CD1c-positive myeloid dendritic cell (primary cell): Measurements from ENCODE around the gene GZMM.
"Not testable (repeated sequence)": the region's sequence is repeated elsewhere in the genome, so short reads cannot be mapped to it uniquely, and the experiment has no call there.

Experiments used
- DNase-seq: peaks from one replicate; pipeline ENCODE4 v3.0.0-alpha.2; 2016; ENCODE audit errors: extremely low spot score

GZMM gene

GRCh38 chr19:582497-583197 is 38.8 kb downstream of the GZMM start:
- peak; percentile 62 for DNase-seq

- DNase-seq = no peak
These were observed 39.5 kb downstream of the GZMM start for GRCh38 chr19:583198-583967.

- no peak for DNase-seq
These were observed 40.1 kb downstream of the GZMM start for GRCh38 chr19:583968-584239.

- DNase-seq = peak; percentile 62
These were observed 40.6 kb downstream of the GZMM start for GRCh38 chr19:584240-585001.

GRCh38 chr19:585146-585545 is 41.3 kb downstream of the GZMM start:
- not testable (repeated sequence) for DNase-seq

- no peak for DNase-seq
These were observed 41.8 kb downstream of the GZMM start for GRCh38 chr19:585551-586110.

GRCh38 chr19:588093-588740 is 44.4 kb downstream of the GZMM start:
- peak; percentile 78 for DNase-seq

GRCh38 chr19:588741-589692 is 45.2 kb downstream of the GZMM start:
- no peak for DNase-seq

GRCh38 chr19:589693-590395 is 46.0 kb downstream of the GZMM start, which contains the start of gene HCN2:
Gene HCN2, plus strand, starts transcription at chr19:589881. Its CDS starts 65 bp downstream, at chr19:589946.
- DNase-seq = no peak

GRCh38 chr19:590396-590745 is 46.5 kb downstream of the GZMM start:
- peak; percentile 15 for DNase-seq

GRCh38 chr19:590750-591098 is 46.9 kb downstream of the GZMM start:
- no peak for DNase-seq

GRCh38 chr19:591099-591958 is 47.5 kb downstream of the GZMM start:
- peak; percentile 24 for DNase-seq

- DNase-seq = no peak
These were observed 48.2 kb downstream of the GZMM start for GRCh38 chr19:592101-592500.

- no peak for DNase-seq
These were observed 49.2 kb downstream of the GZMM start for GRCh38 chr19:593055-593454.

- DNase-seq = peak; percentile 24
These were observed 49.7 kb downstream of the GZMM start for GRCh38 chr19:593505-593904.

- DNase-seq = no peak
These were observed 50.5 kb downstream of the GZMM start for GRCh38 chr19:594265-594870.

GRCh38 chr19:595326-596262 is 51.7 kb downstream of the GZMM start:
- DNase-seq = no peak

GRCh38 chr19:596263-596655 is 52.4 kb downstream of the GZMM start:
- DNase-seq = no peak
